GM18858 (cell line): ENCODE results near the gene OR52D1.

Experiments used
- ATAC-seq: cut with Tn5 transposase; IDR thresholded peaks from one replicate; pipeline ENCODE4 v1.9.1; 2021; ENCODE audit not compliant: unreplicated experiment

The OR52D1 gene

GRCh38 chr11:5509803-5510202, 21.3 kb downstream of the OR52D1 start, which contains the start of gene UBQLN3:
Gene UBQLN3 (minus strand): TSS chr11:5509957. CDS start chr11:5509558, 399 bp downstream.
- no peak for ATAC-seq

- ATAC-seq, result no peak
Measured at GRCh38 chr11:5514841-5515240, 26.4 kb downstream of the OR52D1 start.

GRCh38 chr11:5516599-5516998, 28.1 kb downstream of the OR52D1 start, which contains the start of gene UBQLNL:
Gene UBQLNL (minus strand): TSS chr11:5516699. CDS start chr11:5516441, 258 bp downstream.
- no peak for ATAC-seq

- ATAC-seq, result no peak
Measured at GRCh38 chr11:5521540-5521939, 33.1 kb downstream of the OR52D1 start.

GRCh38 chr11:5522308-5522707, 33.8 kb downstream of the OR52D1 start:
- no peak for ATAC-seq

GRCh38 chr11:5524756-5525155, 36.3 kb downstream of the OR52D1 start:
- ATAC-seq, result no peak

- no peak for ATAC-seq
Measured at GRCh38 chr11:5527716-5528115, 39.2 kb downstream of the OR52D1 start.

- no peak for ATAC-seq
Measured at GRCh38 chr11:5528495-5528894, 40.0 kb downstream of the OR52D1 start.

- ATAC-seq, result no peak
Measured at GRCh38 chr11:5531053-5531831, 42.8 kb downstream of the OR52D1 start.

GRCh38 chr11:5534046-5534445, 45.6 kb downstream of the OR52D1 start:
- no peak for ATAC-seq

GRCh38 chr11:5536482-5536881, 48.0 kb downstream of the OR52D1 start:
- ATAC-seq, result no peak
